ENCODE data around the gene GAS2.
A peak's percentile ranks its signal among the peaks of the same experiment; 100 is the strongest.

GAS2 gene

GRCh38 chr11:22795914-22796313 lies 129.5 kb downstream of the GAS2 start:
- DNase-seq: no peak

- DNase-seq: no peak
Measured at GRCh38 chr11:22797047-22797446, 130.6 kb downstream of the GAS2 start.

- DNase-seq: no peak
Measured at GRCh38 chr11:22798901-22799300, 132.5 kb downstream of the GAS2 start.

- DNase-seq: no peak
Measured at GRCh38 chr11:22800482-22800881, 134.1 kb downstream of the GAS2 start.

GRCh38 chr11:22802861-22803260 lies 136.4 kb downstream of the GAS2 start:
- DNase-seq: no peak

GRCh38 chr11:22807391-22807790 lies 141.0 kb downstream of the GAS2 start:
- no peak for DNase-seq

- DNase-seq: no peak
Measured at GRCh38 chr11:22807855-22808570, 141.6 kb downstream of the GAS2 start.

GRCh38 chr11:22808571-22809197 lies 142.3 kb downstream of the GAS2 start:
- DNase-seq: no peak

- no peak for DNase-seq
Measured at GRCh38 chr11:22809893-22810292, 143.5 kb downstream of the GAS2 start.

GRCh38 chr11:22822203-22822602 lies 155.8 kb downstream of the GAS2 start:
- DNase-seq: no peak

GRCh38 chr11:22828373-22828772 lies 162.0 kb downstream of the GAS2 start:
- no peak for DNase-seq

- peak; percentile 89 for DNase-seq
Measured at GRCh38 chr11:22829231-22830081, 163.0 kb downstream of the GAS2 start, which contains the start of gene SVIP. SVIP (minus strand) TSS chr11:22829801; CDS start chr11:22829748, 53 bp downstream.

GRCh38 chr11:22830082-22830414 lies 163.6 kb downstream of the GAS2 start:
- no peak for DNase-seq

GRCh38 chr11:22832315-22833015 lies 166.1 kb downstream of the GAS2 start:
- peak; percentile 10 for DNase-seq

GRCh38 chr11:22846726-22847125 lies 180.3 kb downstream of the GAS2 start:
- DNase-seq: no peak

GRCh38 chr11:22851477-22851876 lies 185.1 kb downstream of the GAS2 start:
- no peak for DNase-seq

- no peak for DNase-seq
Measured at GRCh38 chr11:22859756-22860155, 193.3 kb downstream of the GAS2 start.

GRCh38 chr11:22860241-22860640 lies 193.8 kb downstream of the GAS2 start, which contains the start of gene CCDC179:
CCDC179 (minus strand) TSS chr11:22860474; CDS start chr11:22860421, 53 bp downstream.
- no peak for DNase-seq

Measured in CD4-positive, alpha-beta T cell treated with Interleukin-4 for 4 hours (primary cell).